ENCODE data around the gene OR52J3.
"Not testable (repeated sequence)": the region's sequence is repeated elsewhere in the genome, so short reads cannot be mapped to it uniquely, and the experiment has no call there.

Gene OR52J3

GRCh38 chr11:5046226-5046625, at the start of gene OR52J3:
TSS of gene OR52J3 (plus strand) at chr11:5046526. CDS start at chr11:5046526, 0 bp downstream.
- DNase-seq = no peak

DNA sequence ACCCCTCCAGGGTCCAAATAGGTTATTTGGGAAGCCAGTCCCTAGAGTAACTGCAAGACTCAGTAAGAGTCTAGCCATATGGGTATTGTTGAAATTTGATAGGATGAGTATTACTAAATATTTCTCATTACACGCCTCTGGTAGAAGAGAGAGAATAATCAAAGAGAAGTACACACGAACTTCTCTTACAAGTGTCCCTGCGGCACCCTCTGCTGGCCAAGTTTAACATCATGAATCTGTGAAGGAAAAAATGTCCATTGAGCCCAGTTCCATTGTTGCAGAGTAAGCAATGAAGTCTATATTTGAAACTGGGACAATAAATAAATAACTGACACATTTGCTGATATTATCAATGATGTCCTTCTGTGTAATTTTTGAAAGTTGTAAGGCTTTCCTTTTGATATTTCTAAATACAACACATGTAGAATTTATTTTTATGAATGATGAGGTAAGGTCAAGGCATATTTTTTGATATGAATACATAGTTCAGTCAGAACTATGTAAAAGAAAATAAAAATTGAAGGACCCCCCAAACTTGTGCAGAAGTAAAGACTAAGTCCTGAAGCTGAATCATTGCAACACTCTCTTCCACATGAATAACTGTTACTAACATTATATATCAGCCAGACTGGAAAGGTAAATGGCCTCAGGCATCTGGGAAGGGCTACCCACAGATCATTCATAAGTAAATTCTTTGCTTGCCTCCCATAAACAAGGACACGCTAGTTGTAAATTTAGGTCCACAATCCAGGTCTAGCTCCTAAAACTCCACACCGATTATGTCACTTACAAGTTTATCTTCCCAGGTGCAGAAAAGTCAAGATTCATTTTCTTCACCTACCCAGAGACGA, 41.7 kb upstream of the OR52J3 start:
- DNase-seq = peak; percentile 40

GRCh38 chr11:5007561-5007960, 38.8 kb upstream of the OR52J3 start:
- DNase-seq = no peak

- DNase-seq = no peak
Measured at GRCh38 chr11:5011254-5011653, 35.1 kb upstream of the OR52J3 start.

GRCh38 chr11:5013012-5013411, 33.3 kb upstream of the OR52J3 start:
- no peak for DNase-seq

- DNase-seq = no peak
Measured at GRCh38 chr11:5021996-5022395, 24.3 kb upstream of the OR52J3 start.

GRCh38 chr11:5036669-5037068, 9.7 kb upstream of the OR52J3 start:
- DNase-seq = no peak

DNA sequence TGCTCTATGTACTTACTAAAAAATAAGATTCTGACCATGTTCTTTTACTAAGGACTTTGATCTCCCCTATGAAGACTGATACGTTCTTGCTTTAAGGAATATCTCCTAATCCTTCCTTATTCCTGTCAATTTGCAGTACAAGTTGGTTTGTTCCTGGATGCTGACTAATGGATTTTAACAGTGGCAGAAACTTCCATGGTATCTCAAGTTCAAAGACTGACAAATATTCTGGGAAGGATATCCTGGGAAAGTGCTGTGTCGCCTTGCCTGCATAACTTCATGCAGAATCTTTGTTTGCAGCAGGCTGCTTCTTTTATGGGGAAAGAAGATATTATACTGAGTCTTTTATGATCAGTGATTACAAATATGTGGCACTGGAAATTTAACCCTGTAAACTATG, 8.4 kb upstream of the OR52J3 start:
- DNase-seq = no peak

- DNase-seq = no peak
Measured at GRCh38 chr11:5038341-5038740, 8.0 kb upstream of the OR52J3 start.

GRCh38 chr11:5040876-5041275, 5.5 kb upstream of the OR52J3 start:
- no peak for DNase-seq

DNA sequence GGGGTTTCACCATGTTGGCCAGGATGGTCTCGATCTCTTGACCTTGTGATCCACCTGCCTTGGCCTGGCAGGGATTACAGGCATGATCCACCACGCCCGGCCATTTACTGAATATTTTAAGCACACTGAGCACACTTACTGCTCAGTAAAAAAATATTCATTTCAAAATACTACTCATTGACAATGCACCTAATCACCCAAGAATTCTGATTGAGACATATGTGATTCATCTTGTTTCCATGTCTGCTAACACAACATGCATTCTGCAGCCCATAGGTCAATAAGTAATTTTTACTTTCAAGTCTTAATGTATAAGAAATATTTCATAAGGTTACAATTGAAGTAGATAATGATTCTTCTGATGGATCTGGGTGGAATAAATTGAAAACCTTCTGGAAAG, 4.2 kb upstream of the OR52J3 start:
- no peak for DNase-seq

DNA sequence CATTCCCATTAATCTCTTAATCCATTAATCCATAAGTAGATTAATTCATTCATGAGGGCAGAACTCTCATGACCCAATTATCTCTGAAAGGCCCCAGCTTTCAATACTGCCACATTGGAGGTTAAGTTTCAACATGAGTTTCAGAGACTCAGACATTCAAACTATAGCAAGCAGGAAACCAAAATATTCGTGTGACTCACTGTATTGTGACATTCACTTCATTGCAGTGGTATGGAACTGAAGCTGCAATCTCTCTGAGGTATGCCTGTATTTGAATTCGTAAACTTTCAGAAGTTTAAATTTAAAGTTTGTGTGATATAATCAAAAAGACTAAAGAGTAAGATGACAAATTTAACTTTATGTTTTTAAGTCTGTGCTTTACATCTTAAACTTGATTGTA, 2.9 kb upstream of the OR52J3 start:
- DNase-seq = no peak

DNA sequence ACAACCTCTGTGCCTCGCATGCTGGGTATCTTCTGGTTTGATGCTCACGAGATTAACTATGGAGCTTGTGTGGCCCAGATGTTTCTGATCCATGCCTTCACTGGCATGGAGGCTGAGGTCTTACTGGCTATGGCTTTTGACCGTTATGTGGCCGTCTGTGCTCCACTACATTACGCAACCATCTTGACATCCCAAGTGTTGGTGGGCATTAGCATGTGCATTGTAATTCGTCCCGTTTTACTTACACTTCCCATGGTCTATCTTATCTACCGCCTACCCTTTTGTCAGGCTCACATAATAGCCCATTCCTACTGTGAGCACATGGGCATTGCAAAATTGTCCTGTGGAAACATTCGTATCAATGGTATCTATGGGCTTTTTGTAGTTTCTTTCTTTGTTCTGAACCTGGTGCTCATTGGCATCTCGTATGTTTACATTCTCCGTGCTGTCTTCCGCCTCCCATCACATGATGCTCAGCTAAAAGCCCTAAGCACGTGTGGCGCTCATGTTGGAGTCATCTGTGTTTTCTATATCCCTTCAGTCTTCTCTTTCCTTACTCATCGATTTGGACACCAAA, 516 bp downstream of the OR52J3 start:
- DNase-seq = no peak

DNA sequence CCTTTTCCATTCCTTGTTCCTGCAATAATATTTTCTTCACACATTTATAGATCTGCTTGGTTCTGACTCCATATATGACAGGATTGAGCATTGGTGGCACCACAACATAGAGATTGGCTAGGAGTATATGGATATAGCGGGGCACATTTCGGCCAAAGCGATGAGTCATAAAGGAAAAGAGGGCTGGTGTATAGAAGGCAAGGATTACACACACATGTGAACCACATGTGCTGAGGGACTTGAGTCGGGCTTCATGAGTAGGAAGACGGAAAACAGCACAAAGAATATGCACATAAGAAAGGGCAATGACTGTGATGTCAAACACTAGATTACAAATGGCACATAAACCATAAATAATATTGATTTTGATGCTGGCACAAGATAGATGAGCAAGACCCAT, 12.4 kb downstream of the OR52J3 start:
- not testable (repeated sequence) for DNase-seq

DNA sequence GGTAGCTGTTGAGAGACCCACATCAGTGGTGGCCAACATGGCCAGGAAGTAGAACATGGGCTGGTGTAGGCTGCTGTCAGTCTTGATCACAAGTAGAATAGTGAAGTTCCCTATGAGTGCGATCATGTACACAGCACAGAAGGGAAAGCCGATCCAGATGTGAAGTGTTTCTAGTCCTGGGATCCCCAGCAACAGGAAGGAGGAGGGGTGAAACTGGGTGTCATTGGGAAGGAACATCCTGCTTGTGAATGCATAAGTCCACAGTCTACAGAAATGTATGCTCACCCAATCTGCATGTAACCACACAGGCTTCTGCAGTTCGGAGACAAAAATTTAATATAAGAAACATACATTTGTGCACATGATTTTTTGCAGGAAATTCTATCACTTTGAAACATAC, 13.1 kb downstream of the OR52J3 start, which contains the start of gene OR52E2:
Gene OR52E2, minus strand, starts transcription at position 237 of the 400 bp plus-strand sequence. Its CDS starts 0 bp downstream, at position 237.
- no peak for DNase-seq

GRCh38 chr11:5065027-5065426, 18.7 kb downstream of the OR52J3 start:
- DNase-seq = no peak

GRCh38 chr11:5069272-5069671, 22.9 kb downstream of the OR52J3 start, which contains the start of gene OR52E1:
TSS of gene OR52E1 (plus strand) at chr11:5069572.
- no peak for DNase-seq

- no peak for DNase-seq
Measured at GRCh38 chr11:5071799-5072198, 25.5 kb downstream of the OR52J3 start.

DNA sequence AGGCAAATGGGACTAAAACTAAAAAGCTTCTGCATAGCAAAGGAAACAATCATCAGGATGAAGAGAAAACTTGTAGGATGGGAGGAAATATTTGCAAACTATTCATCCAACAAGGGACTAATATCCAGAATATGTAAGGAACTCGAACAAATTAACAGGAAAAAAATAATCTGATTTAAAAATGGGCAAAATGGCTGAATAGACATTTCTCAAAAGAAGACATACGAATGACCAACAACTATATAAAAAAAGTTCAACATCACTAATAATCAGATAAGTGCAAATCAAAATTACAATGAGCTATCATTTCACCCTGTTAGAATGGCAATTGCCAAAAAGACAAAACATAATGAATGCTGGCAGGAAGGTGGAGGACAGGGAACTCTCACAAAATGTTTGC, 35.1 kb downstream of the OR52J3 start:
- no peak for DNase-seq

DNA sequence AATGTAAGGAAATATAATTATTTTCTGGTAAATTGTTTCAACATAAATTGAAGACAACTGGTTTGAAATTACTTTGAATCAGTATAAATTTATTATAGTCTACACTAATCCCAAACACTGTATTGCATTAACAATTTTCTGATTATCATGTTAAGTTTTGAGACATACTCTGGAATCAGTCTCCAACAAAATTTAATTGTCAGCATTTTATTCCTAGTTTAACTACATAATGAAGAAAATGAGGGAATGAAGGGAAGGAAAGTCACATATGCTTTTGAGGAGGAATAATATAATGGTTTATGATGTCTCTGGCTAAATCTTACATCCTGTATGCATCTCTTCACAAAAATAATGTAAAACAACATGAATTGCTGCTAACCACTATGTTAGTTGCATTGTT, 37.3 kb downstream of the OR52J3 start:
- no peak for DNase-seq

- no peak for DNase-seq
Measured at GRCh38 chr11:5088556-5088955, 42.2 kb downstream of the OR52J3 start.

- DNase-seq = no peak
Measured at GRCh38 chr11:5090668-5091067, 44.3 kb downstream of the OR52J3 start.

GRCh38 chr11:5092821-5093585, 46.7 kb downstream of the OR52J3 start:
- DNase-seq = no peak

- no peak for DNase-seq
Measured at GRCh38 chr11:5096011-5096410, 49.7 kb downstream of the OR52J3 start.

Measured in inflammatory macrophage treated with lipopolysaccharide for 4 hours (primary cell).